GM12873 (cell line): ENCODE data around the gene NIT1.

ENCODE experiments used
- TF ChIP-seq, protein P1 (sequence below): IDR thresholded peaks from 2 replicates; pipeline ENCODE4 v1.5.1; 2012; ENCODE audit warnings: low read depth, mild to moderate bottlenecking, moderate library complexity, low read length, control low read depth; ENCODE audit not compliant: insufficient read depth; ENCODE audit errors: missing control alignments

Gene NIT1

DNA sequence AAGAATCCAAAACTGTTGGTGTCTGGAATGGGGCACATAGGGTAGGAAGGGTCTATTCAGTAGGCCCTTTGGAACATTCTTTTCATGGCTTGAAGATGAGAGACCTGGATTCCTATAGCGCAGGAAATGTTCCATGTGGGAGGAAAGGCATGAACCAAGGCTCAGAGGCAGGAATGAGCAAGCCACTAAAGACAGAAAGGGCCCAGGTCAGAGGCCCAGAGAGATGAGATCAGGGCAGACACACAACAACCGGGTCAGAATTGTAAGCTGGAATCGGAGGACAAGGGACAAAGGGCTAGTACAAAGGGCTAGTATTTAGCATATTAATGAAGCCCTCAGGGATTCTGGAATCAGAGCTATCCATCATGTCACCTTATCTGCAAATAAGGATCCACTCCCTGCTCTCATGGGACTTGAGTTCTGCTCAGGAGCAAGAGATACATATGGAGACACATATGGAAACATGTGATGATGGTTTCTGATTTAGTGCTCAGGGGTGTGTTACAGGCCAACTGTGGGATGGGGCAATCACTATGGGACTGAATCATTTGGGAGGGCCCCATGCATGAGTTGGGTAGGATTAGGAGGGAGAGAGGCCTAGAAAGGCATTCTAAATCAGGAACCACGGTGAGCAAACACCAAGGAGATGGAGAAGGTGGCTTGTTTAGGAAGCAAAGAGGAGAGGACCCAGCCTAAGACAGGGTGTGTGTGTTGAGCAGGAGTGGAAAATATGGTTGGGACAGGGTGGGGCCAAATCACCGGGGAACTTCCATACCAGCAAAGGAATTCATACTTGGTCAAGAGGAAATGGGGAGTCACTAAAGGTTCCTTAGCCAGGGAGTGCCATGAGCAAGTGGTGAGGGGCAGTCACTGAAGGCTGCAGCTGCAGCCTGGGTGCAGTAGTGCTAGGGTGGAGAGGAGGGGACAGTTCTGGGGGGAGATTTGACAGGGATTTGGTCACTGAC, 37.2 kb upstream of the NIT1 start:
- TF ChIP-seq, protein P1, sequence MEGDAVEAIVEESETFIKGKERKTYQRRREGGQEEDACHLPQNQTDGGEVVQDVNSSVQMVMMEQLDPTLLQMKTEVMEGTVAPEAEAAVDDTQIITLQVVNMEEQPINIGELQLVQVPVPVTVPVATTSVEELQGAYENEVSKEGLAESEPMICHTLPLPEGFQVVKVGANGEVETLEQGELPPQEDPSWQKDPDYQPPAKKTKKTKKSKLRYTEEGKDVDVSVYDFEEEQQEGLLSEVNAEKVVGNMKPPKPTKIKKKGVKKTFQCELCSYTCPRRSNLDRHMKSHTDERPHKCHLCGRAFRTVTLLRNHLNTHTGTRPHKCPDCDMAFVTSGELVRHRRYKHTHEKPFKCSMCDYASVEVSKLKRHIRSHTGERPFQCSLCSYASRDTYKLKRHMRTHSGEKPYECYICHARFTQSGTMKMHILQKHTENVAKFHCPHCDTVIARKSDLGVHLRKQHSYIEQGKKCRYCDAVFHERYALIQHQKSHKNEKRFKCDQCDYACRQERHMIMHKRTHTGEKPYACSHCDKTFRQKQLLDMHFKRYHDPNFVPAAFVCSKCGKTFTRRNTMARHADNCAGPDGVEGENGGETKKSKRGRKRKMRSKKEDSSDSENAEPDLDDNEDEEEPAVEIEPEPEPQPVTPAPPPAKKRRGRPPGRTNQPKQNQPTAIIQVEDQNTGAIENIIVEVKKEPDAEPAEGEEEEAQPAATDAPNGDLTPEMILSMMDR, result no peak

DNA sequence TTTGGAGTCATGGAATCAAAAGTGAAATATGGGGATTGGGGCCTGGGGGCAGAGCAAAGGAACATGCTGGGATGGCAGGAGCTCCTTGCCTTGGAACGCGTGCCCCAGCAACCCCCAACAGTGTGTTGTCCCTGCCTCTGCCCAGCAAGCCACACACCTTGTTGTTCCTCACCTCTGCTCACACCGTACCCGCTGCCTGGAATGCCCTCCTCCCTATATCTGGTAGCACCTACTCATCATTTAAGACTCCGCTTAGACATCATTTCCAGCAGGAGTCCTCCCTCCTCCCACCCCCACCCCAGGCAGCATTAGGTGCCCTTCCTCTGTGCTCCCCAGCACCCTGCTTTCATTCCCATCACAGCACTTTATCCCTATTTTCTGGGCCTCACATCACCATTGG, 36.4 kb upstream of the NIT1 start:
- TF ChIP-seq, protein P1, result no peak

DNA sequence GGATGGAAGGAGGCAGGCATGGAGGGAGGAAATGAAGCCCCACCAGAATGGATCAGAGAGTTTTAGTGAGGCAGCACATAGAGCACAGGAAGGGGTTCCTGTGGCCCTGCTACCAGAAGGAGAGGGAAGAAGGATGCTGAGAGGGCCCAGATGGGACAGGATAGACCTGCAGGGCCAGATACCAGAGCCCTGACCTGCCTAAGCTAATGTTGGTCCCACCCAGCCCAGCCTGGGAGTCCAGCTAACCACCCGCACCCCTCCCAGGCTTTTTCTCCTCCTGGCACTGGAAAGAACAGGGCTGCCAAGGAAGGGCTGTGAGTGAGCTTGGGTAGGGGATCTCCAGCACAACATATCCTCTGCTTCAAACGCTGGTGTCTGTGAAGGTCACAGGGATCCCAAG, 35.4 kb upstream of the NIT1 start:
- TF ChIP-seq, protein P1, result no peak

DNA sequence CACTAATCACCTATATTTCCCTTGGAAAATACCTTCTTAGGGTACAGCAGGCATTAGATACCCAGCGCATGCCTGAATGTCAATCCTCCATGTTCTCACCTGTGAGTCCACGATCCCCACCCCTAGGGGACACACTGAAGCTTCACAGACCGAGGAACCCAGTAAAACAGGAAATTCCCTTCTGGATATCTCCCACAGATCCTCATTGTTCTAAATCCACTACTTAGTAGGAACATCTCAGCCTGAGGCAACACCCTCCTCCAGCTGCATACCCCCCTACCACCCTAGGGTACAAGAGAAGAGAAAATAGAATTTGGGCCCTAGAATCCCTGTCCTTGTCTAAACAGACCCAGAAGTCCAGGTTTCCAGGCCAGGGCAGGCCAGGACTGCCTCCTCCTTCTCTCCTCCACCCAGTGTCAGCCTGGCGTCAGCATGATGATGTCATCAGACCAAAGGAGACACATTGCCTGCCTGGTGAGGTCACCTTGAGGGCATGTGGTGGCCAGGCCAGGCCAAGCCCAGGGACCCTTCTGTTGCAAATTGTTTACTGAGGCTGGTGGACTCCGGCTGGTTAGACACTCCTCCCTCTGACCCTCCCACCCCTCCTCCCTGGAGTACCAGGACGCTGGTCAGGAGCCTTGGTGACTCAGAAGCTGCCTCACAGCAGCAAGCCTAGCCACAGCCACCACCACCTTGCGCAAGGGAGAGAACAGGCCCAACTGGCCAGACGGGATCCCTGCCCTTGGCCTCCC, 34.7 kb upstream of the NIT1 start:
- TF ChIP-seq, protein P1, result no peak

DNA sequence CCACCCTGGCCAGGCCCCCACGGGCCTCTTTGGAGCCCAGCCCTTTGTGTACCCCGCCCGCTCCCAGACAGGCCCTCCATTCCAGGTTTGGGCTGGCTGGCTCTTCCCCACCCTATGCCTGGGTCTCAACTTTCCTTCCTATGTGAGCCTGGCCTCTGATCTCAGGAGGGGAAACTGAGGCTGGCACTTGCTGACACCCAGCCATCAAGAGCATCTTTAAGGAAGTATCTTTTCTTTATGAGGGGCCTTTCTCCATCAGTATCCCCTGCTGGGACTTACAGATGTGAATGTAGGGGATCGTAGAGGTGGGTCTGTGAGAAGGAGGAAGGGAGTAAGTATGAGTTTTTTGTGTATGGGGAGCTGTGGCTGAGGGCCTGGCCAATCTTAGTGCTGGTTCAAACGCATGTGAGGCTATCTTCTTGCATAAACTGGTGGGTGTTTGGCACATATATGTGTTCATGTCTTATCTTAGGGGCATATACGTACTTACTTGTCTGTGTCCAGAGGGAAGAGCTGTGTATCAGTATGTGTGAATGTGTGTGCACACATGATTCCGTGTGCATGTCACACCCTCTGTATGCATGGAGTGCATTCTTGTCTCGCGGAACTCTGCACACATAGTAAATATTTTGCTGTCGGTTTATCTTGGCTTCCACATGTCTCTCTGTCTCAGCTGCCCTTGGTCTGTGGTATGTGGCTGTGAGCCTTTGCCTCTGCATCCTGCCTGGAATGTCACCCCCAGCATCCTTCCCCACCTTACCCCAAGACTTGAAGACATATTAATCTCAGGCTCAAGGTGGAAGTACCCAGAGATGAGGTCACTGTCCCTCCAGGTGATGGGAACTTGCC, 33.9 kb upstream of the NIT1 start:
- TF ChIP-seq, protein P1, result no peak

DNA sequence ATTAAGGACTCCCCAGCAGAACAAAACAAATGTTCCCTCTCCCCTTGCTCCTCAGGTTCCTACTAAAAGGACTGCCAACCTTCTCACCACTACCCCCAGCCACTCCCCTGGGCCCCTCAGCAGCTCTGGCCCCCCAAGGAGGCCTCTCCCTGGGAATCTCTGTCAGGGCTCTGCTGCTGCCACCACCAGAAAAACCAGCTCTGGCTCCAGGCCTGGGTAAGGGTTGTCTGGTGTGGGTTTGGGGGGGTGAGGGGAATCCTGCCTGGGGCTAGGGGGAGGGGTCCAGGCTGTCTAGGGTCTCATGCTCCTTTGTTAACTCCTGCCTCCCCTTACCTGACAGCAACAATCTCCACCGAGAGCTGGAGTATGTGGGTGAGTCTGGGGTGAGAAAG, 33.3 kb upstream of the NIT1 start:
- TF ChIP-seq, protein P1, result no peak

DNA sequence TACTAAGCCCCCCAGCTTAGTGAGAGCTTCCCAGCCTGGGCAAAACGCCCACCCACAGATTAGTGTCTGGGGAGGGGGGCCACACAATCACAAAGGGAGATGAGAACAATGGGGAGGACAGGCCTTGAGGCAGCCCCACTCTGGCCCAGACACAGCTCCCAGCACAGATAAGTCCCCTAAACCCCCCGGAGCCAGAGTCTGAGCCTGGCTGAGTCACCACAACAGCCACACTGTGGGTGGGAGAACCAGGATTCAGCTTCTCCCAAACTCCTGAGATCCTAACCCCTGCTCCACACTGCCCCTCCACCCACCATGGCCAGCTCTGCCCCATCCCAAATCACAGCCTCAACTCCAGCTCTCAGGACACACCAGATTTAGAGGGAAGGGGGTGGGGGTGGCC, 32.7 kb upstream of the NIT1 start:
- TF ChIP-seq, protein P1, result no peak
